Superior temporal gyrus (tissue), 1 donor: ENCODE measurements around the gene HOXA6.

Source experiments
- DNase-seq: peaks from one replicate; pipeline ENCODE4 v3.0.0-alpha.2; 2016; ENCODE audit errors: extremely low spot score

The HOXA6 gene

DNA sequence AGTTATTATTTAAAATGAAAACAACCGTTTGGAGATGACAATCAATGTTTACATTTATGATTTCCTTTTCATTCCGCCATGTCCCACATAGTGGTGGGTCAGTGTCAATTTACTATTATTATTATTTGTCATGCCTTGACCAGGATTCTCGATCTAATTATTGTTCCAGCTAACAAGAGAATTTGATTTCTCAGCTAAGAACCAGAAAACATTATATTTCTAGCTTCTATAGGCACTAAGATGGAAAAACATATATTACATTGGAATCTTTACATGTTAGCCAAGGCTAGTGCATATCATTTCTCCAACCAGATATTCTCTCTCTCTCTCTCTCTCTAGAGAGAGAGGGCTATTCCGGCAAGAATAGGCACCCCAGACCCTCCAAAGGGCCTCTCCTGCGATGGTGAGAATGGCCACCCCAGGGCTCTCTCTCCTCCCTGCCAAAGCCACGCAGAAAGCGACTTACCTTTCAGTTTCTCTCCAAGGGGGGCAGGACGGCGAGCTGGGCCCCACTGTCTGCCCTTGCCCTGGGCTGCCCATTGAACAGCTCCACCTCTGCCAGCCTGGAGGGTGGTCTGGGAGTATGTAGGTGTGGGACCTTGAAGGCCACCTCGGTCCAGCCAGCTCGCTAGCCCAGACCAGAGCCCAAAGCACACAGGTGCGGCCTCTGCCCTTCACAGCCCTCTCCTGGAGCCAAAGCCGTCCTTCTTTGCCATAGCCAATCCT, 2.4 kb upstream of the HOXA6 start:
- no peak for DNase-seq

DNA sequence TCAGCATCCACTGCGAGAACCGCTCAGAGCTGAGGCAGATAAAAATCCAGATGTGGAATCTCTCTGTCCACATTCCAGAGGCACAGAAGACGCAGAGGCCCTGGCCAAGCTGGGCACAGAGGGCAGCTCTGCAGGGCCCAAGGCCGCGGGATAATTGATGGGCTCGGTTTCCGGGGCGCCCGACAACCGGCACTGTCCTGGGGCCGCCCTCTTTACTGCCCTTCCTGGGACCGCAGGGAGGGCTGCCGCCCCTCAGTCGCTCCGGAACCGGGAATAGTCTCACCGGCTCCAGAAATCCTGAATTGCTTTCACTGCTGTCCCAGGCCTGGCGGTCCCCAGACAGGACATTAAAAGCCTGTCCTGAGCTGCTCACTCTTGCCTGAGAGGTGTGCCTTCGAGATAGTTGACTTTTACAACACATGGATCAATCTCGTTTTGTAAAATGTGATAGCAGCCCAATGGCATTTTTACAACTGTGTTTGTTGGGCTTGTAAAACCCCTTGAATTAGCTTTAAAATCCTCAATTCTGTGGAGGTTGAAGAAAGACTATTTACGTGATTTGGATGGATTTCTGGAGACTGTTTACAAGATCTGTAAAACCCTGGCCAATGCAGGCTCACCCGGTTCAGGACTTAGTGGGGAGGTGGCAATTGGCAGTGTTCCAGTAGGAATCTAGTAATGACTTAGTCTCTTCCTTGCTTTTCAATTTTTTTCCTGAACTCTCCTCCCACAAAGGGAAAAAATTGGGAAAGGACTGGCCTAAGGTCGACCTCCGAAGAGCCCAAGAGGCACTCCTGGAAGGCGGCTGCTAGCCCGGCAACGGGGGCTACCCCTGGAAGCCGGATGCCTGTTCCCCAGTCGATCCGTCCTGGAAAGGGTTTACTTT, 1.4 kb upstream of the HOXA6 start:
- DNase-seq: no peak

DNA sequence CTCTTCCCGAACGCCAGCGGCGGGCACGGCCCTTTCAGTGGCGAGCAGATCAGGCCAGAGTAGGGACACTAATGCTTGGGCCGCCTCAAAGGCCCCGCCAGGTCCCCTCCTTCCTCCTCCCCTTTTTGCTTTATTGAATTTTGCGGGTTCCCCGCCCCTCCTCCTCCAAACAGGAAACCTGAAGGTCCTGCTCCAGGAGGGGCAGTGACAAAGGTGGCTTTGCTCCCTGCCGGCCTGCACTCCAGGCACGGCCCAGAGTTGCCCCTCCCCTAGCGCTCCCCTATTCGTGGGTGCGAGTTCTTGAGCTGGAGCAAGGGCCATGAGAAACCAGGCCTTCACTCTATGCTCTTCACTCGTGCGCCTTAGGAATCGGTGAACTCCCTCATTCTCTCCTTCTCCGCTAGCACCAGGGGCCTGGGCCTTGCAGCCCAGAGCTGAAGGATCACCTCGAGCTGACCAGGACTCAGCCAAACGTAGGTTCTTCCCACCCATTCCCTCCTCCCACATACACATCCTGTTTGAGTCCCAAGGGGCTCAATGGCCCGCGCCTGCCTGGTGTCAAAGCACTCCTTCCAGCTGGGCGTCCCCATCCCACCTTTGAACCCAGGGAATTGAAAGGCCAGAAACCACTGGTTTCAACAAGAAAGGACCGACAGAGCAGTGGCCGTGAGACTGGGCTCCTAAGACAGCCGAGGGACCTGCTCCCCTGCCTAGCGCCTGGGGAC, 619 bp upstream of the HOXA6 start:
- DNase-seq: no peak

DNA sequence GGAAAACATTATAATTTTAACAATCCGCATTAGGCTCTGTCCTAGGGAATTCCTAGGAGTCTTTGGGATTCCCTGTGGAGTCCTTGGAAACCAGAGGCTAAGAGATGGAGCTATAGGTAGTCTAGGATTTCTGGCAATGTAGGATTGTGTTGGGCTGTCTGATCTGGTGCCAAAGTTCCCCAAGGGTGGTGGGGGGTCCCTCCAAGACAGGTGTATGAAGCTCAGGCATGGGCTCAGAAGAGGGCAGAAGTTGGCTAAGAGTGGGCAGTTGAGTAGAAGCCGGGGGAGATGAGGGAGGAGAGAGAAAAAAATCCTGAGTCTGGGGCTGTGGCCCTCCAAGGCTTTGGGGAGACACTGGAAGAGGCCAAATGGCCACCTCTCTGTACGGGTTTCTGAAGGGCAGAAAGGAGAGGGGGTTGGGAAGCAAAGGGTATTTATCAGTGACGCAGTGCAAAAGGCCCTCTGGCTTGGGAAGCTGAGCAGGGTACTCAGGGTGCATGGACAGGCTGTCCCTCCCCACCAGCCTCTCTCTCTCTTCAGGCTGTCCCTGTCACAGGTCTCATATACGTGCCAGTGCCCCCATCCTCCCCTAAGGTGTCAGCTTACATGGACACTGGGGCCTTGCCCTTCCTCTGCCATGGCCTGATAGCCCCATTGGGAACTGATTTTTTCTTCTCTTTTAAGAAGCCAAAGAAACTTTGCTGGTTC, 929 bp downstream of the HOXA6 start:
- no peak for DNase-seq

DNA sequence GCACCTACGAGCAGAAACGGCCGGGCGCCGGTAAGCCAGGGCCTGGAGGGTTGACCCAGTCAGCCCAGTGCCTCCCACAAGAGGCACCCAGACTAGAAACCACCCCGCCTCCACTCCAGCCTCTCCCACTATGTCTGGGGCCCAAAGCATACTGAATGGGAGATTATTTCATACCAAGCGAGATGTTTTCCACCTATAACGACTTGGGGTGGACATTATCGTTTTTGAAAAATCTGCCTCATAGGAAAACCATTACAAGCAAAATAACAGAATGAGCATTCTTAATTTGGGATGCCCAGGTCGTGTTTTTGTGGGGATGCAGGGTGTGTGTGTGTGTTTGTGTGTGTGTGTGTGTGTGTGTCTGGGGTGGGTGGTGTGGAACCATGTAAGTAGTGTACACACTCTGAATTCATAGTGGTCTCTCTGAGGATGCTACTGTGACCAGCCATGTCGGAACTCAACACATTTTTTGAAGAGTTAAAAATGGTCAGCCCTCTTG, 1.6 kb downstream of the HOXA6 start:
- no peak for DNase-seq

DNA sequence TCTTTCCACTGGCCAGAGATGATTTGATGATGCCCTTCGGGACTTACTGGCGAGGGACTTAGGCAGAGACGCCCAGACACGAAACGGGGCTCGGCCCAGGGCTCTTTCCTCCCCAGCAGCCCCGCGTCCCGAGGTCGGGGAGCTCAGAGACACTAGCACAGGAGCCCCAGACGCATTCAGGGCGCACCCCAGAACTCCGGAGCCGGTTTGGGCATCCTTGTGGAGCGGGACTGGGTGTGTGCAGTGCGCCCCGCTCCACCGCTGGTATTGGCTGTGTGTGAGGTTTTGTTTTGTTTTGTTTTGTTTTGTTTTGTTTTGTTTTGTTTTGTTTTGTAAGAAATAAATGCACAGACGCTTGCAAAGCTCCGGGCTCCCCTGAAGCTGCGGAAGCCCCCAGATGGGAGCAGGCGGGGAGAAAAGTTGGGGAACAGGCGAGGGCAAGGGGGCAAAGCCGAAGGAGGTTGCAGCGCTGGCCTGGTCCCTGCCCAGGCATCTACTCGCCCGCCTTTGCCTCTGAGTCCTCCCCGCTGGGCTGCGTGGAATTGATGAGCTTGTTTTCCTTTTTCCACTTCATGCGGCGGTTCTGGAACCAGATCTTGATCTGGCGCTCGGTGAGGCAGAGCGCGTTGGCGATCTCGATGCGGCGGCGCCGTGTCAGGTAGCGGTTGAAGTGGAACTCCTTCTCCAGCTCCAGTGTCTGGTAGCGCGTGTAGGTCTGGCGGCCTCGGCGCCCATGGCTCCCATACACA, 2.2 kb downstream of the HOXA6 start:
- no peak for DNase-seq

DNA sequence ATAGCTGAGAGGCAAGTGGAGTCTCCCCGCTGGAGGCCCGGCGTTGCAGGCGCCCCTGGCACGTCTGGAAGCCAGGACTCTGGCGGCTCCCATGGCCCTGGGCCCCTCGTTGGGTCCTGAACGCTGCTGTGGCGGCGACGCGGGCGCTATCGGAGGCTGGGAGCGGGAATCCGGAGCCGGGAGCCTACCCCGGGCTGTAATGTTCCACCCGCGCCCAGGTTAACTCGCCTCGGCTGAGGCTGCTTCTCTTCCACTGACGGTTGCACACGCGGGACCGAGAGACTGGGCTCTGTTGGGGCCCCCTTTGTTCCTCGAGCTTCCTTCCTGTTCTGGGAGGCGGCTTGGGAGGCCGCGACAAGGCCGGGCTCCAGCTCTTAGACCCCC, 2.8 kb downstream of the HOXA6 start:
- DNase-seq: no peak

DNA sequence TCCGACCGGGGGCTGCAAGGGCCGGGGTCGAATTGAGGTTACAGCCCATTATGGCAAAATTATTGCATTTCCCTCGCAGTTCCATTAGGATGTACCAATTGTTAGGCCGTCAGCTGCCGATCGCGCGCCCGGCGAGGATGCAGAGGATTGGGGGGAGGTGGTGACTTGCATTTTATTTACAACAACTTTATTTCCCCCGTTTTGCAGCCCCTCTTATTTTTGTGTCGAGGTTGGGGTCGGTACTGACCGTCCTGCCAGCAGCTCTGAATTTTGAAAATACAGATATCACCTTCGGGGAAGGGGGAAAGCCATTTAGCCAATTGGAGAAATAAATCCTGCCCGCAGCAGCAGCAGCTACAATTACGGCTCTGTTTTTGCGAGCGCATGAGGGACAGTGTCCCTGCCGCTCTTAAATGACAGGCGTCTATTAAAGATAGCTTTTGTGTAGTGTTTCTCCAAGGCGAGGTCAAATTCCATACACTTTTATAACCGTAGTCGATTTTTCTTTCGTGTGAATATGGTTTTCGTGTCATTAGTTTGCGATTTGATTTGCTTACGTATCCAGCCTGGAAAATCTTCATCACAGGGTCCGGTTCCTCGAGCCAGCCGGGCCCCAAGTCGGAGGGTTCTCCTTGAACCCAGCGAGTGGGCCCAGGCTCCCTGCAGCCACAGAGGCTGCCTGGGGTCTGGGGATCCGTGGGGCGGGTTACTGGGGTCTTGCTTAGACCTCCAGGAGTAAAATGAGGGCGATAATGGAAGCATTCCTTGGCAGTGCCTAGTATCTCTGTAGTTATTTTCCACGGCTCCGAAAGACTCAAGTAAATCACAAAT, 3.4 kb downstream of the HOXA6 start:
- DNase-seq: no peak

DNA sequence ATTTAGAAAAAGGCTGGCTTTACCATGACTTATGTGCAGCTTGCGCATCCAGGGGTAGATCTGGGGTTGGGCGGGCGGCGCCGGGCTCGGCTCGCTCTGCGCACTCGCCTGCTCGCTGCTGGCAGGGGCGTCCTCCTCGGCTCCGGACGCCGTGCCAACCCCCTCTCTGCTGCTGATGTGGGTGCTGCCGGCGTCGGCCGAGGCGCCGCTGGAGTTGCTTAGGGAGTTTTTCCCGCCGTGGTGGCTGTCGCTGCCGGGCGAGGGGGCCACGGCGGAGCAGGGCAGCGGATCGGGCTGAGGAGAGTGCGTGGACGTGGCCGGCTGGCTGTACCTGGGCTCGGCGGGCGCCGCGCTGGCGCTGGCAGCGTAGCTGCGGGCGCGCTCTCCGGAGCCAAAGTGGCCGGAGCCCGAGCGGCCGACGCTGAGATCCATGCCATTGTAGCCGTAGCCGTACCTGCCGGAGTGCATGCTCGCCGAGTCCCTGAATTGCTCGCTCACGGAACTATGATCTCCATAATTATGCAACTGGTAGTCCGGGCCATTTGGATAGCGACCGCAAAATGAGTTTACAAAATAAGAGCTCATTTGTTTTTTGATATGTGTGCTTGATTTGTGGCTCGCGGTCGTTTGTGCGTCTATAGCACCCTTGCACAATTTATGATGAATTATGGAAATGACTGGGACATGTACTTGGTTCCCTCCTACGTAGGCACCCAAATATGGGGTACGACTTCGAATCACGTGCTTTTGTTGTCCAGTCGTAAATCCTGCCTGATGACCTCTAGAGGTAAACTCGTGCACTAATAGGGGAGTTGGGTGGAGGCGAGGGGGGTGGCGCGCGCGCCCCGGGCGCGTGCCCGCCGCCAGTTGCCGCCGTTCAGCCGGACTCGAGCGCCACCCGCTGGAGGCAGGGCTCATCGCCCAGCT, 4.3 kb downstream of the HOXA6 start, which contains the start of gene HOXA5:
TSS of gene HOXA5 (minus strand) at position 659 of the 927 bp plus-strand sequence. CDS start at position 585, 74 bp downstream.
- no peak for DNase-seq

DNA sequence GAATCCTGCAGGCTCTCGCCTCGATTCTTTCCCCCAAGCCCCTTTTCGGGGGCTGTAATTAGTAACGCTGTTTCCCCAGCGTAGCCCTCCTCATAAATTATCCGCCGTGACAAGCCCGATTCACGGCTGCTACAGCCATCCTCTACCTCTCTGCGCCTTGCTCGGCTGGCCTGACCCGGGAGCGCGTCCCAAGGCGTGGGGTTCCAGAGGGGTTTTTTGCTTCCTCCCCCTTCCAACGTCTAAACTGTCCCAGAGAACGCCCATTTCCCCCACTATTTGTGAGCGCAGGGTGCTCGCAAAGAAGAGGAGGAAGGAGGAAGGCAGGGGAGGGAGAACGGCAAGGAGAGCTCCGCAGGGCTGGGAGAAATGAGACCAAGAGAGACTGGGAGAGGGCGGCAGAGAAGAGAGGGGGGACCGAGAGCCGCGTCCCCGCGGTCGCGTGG, 5.0 kb downstream of the HOXA6 start:
- no peak for DNase-seq

DNA sequence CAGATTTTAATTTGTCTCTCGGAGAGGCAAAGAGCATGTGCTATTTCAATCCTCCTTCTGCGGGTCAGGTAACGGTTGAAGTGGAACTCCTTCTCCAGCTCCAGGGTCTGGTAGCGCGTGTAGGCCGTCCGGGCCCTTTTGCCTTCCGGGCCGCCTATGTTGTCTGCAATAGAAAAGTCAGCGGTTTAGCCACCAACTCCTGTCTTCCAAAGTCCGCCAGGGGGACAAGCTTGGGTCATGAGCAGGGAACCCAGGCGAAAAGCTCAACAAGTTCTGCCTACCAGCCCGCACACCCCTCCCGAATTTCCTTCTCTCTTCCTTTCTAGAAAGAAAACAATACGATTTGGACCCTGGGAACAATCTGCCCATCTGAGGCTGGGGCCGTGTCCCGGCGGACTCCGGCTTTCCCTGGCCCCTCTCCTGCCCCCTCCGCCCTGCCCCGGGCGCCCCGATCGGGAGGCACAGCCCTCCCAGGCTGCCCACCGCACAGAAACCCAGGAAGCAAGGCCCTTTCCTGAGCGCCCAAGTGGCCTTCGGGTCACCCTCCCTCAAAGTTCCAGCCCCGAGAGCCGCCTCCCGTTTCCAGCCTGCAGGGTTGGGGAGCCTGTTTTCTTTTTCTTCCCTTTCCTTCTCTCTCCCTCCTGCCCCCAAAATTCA, 5.5 kb downstream of the HOXA6 start:
- no peak for DNase-seq

DNA sequence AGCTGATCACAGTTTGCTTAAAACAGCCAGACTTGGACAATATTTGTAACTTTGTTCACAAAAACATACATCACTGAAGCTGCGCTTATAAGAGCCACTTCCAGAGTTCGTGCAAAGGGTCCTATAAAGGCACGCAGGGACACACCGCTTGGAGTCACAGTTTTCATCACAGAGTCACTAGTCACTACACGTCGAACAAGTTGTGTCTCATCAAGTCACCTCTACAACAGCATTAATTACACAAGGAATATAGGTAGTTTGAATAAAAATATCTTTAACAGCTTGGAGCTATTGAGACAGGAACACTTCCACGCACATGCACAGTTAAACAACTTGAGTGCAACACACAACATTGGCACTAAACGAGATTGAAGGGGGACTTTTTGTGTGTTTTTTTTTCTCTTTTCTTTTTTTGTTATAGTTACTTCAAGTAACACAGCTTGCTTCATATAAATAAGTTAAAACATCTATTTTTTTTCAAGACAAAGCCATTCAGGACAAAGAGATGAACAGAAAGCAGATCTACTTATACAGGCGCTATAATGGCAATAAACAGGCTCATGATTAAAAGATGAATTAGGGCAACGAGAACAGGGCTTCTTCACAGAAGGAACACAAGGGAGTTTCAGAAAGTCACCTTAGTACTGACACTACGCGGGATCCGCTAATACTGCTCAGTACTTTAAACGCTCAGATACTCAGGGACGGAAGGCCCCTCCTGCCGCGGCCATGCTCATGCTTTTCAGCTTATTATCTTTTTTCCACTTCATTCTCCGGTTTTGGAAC, 6.2 kb downstream of the HOXA6 start:
- no peak for DNase-seq

DNA sequence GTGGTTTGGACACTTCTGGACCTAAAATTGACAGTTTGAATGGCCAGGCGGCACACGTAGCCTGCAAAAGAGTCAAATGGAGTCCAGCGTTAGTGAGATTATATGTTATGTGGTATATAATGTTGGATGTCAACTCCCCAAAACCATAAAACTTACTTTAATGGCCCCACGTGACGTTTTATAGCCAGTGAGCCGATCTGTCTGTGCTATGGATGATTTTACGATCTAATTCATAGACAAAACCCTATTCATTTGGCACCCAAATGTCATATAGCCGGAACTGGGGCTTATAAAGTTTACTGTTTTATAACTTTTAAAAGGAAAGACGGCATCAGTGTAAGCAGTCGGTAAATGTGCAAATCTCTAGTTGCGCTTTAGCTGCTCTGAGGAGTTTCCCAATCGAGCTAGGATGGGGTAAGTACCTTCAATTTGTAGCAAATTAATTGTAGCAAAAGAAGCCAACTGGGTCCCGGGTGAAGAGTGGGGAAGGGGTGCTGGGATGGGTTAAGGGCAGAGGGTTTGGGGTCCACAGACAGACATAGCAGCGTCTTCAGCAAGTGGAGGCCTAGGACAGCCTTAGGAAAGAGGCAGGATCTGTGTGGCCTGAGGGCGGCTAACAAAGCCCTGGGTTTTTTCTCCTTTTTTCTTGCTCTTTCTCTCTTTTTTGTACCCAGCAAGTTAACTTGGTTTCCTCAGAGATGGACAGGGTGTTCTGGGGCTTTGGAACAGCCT, 7.3 kb downstream of the HOXA6 start:
- no peak for DNase-seq

DNA sequence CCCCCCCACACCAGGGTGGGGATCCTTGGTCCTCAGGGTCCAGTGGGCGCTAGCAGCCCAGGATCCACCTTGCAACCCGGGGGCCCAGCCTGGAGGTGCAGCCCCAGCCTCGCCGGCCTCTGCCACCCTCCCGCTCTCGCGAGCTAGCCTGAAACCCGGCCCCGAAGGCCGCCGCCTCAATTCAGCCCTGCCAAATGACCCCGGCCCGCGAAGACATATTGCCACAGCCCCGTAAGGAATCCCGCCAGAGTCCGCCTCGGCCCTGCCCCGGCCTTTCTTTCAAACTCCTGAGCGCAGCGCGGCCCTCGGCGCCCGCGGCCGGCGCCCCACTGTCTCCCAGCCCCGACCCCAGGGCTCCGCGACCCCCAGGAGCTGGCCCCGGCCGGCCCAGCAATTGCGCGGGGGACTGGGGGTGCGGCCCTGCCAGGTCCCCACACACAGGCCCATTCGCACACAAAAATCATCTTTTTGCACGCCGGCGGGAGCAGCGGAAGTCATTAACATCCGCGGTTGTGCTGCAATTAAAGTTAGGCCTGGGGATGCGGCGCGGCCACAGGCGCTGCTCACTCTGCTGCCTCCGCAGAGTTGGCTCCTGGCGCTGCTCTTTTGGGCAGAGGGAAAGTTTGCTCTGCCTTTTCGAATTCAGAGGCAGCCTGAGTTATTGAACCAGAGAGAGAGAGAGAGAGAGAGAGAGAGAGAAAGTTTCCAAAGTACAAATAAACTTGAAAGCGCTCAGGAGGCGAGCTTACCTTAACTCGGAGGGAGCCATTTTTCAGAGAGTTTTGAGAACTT, 8.0 kb downstream of the HOXA6 start:
- DNase-seq: no peak

DNA sequence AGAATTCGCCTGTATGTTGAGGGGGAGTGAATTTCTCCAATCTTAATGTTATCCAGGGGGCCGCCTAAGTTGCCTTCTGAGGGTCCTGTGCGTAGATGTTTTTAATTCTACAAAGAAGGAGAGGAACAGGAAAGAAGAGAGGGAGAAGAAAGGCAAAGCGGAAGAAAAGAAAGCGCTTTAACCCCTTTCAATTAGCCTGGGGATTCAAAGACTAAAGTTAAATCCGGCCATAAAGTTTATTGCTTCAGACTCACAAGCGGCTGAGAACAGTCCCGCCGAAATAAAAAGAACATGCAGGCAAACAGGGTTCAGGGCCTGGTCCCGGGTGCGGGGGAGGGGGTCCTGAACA, 8.6 kb downstream of the HOXA6 start:
- no peak for DNase-seq

DNA sequence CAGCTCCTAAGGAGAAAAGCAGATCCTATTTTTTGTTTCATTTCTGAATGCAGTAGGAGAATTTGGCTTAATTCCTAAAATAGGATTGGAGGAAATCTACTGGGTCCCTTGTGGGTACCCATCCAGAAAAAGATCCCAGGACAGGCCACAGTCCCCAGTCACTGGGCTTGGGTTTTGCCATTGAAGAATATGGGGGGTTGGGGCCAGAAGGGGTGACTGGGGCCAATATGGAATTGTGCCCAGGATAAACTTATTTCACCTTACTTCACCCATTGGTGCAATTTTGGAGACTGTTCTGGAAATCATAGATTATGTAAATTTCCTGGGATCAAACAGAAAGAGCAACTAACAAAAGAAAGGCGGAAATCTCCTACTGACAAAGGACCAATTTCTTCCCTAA, 9.1 kb downstream of the HOXA6 start:
- no peak for DNase-seq
